ENCODE data around the gene ROCK1.
"Not testable (repeated sequence)": the region's sequence is repeated elsewhere in the genome, so short reads cannot be mapped to it uniquely, and the experiment has no call there.

Gene ROCK1

GRCh38 chr18:20963027-20963426 lies 148.6 kb downstream of the ROCK1 start:
- no peaks in the 10 kb centered on the region for H3K4me1 Mint-ChIP-seq
- no peak overlapping the region for H3K27ac Mint-ChIP-seq
- H3K9me3 Mint-ChIP-seq = no peaks in the 10 kb centered on the region
- CTCF ChIA-PET = no interaction called here
- H3K4me3 Mint-ChIP-seq = no peak overlapping the region
- DNase-seq = no peak
- H3K27me3 Mint-ChIP-seq = no peaks in the 10 kb centered on the region
- H3K36me3 Mint-ChIP-seq = peaks cover 40% of the 10 kb centered on the region

- Mint-ChIP-seq H3K36me3 (peaks cover 31% of the 10 kb centered on the region), H3K9me3 (no peaks in the 10 kb centered on the region), H3K4me1 (no peaks in the 10 kb centered on the region), H3K27me3 (no peaks in the 10 kb centered on the region), H3K27ac (no peak overlapping the region), H3K4me3 (no peak overlapping the region)
- DNase-seq = no peak
- CTCF ChIA-PET = no interaction called here
These were observed 150.9 kb downstream of the ROCK1 start for GRCh38 chr18:20960735-20961134.

GRCh38 chr18:20950827-20951226 lies 160.8 kb downstream of the ROCK1 start:
- CTCF ChIA-PET, H3K9me3 Mint-ChIP-seq, DNase-seq, H3K27ac Mint-ChIP-seq, H3K4me1 Mint-ChIP-seq, H3K27me3 Mint-ChIP-seq, H3K4me3 Mint-ChIP-seq: not testable (repeated sequence)
- peaks cover 18% of the 10 kb centered on the region for H3K36me3 Mint-ChIP-seq
